HCT116 (cell line): Measurements from ENCODE around the gene LRBA. TPM values are rescaled to one million over a fixed set of nuclear protein-coding genes. Genes with fewer than 3 reads are reported as not detected.

ENCODE experiments used
- ATAC-seq: fragments of 200-7000 bp; cut with Tn5 transposase; 2 replicates; pipeline ENCODE4 v1.9.1; 2020; ENCODE audit warnings: mild to moderate bottlenecking, moderate library complexity
- BruUV-seq: library from RNA; stranded (reverse); fragments of 400-500 nt; replicated peaks from 2 replicates; lab custom pipeline; 2021; lab: Mats Ljungman, UMichigan
- CTCF ChIA-PET: fragments of 300-600 bp; sonication (Branson Sonifier 250); formaldehyde crosslinking; loops from one replicate; lab custom pipeline; 2021; ENCODE audit warnings: antibody characterized with exemption; lab: Charles Lee
- POLR2A ChIA-PET: fragments of 300-600, 350-600 bp; sonication (Branson Sonifier 250); formaldehyde crosslinking; loops from one replicate; lab custom pipeline; 2021; ENCODE audit warnings: antibody characterized with exemption; lab: Charles Lee
- RAD21 ChIA-PET, 2 experiments: fragments of 300-600 bp; sonication (Branson Sonifier 250); formaldehyde crosslinking; loops; one replicate each; lab custom pipeline; 2023; ENCODE audit warnings: low total read pairs in 2 of 2; ENCODE audit not compliant: uncharacterized antibody in 2 of 2, unreplicated experiment in 2 of 2, low non-redundant PET in 1 of 2; lab: Charles Lee
- DNase-seq: peaks from one replicate; pipeline ENCODE4 v3.0.0-alpha.2; 2010; ENCODE audit warnings: low read depth, low spot score
- H2AFZ ChIP-seq: fragments of 200-600 bp; shearing (Covaris generic), sonication (generic); 2 replicates; pipeline ENCODE4 v1.6.1; 2017; ENCODE audit warnings: low read depth, mixed run types, mixed read lengths, antibody characterized with exemption, low read length; ENCODE audit not compliant: poor library complexity, severe bottlenecking
- H3K27ac ChIP-seq: 2 replicates; pipeline ENCODE4 v1.5.1; 2012; ENCODE audit warnings: low read depth, low read length
- H3K27me3 ChIP-seq: fragments of 200-600 bp; sonication (generic); 2 replicates; pipeline ENCODE4 v1.6.1; 2016; ENCODE audit warnings: mixed run types, low read length, mixed read lengths; ENCODE audit not compliant: insufficient read depth
- H3K36me3 ChIP-seq, 2 experiments: fragments of 200-500 bp in 1 of 2; fragments of 200-600 bp in 1 of 2; sonication (Bioruptor generic) in 1 of 2; sonication (generic) in 1 of 2; 2 replicates each; pipeline versions ENCODE4 v1.5.1 to v1.6.1; 2014 to 2016; ENCODE audit warnings: low read length in 2 of 2, inconsistent platforms in 1 of 2, mixed read lengths in 1 of 2, mixed run types in 1 of 2; ENCODE audit not compliant: insufficient read depth in 2 of 2, control insufficient read depth in 1 of 2
- H3K4me1 ChIP-seq, 2 experiments: fragments of 200-600 bp in 1 of 2; sonication (generic) in 1 of 2; 2 replicates each; pipeline versions ENCODE4 v1.5.1 to v1.6.1; 2012 to 2017; ENCODE audit warnings: low read length in 2 of 2, inconsistent platforms in 1 of 2, mild to moderate bottlenecking in 1 of 2, mixed read lengths in 1 of 2, mixed run types in 1 of 2, moderate library complexity in 1 of 2; ENCODE audit not compliant: insufficient read depth in 2 of 2, control insufficient read depth in 1 of 2
- H3K4me2 ChIP-seq: fragments of 200-600 bp; sonication (generic); 2 replicates; pipeline ENCODE4 v1.6.1; 2017; ENCODE audit warnings: mixed run types, low read length, mixed read lengths
- H3K4me3 ChIP-seq, 2 experiments: fragments of 200-600 bp in 1 of 2; sonication (generic) in 1 of 2; replicated peaks in 1 of 2; 2 replicates each; pipeline ENCODE4 v1.5.1; 2011 to 2016; ENCODE audit warnings: low read length in 2 of 2, control low read depth in 1 of 2, low read depth in 1 of 2, mild to moderate bottlenecking in 1 of 2, mixed read lengths in 1 of 2, mixed run types in 1 of 2
- H3K79me2 ChIP-seq: fragments of 200-600 bp; sonication (generic); 2 replicates; pipeline ENCODE4 v1.6.1; 2017; ENCODE audit warnings: mild to moderate bottlenecking, mixed run types, low read length, moderate library complexity, mixed read lengths; ENCODE audit not compliant: insufficient read depth
- H3K9ac ChIP-seq: fragments of 200-600 bp; sonication (generic); 2 replicates; pipeline ENCODE4 v1.6.1; 2016; ENCODE audit warnings: low read length, mixed read lengths
- H3K9me2 ChIP-seq: fragments of 200-600 bp; sonication (generic), shearing (Covaris generic); 2 replicates; pipeline ENCODE4 v1.6.1; 2017; ENCODE audit warnings: mixed run types, mild to moderate bottlenecking, moderate library complexity; ENCODE audit not compliant: insufficient read depth
- H3K9me3 ChIP-seq, 2 experiments: fragments of 200-500 bp in 1 of 2; fragments of 200-600 bp in 1 of 2; sonication (Bioruptor generic) in 1 of 2; sonication (generic) in 1 of 2; 2 replicates each; pipeline ENCODE4 v1.6.1; 2014 to 2017; ENCODE audit warnings: low read length in 2 of 2, mixed read lengths in 2 of 2, inconsistent platforms in 1 of 2, low read depth in 1 of 2, mild to moderate bottlenecking in 1 of 2, mixed run types in 1 of 2, moderate library complexity in 1 of 2; ENCODE audit not compliant: control insufficient read depth in 1 of 2, insufficient read depth in 1 of 2
- H4K20me1 ChIP-seq: fragments of 200-600 bp; sonication (generic), shearing (Covaris generic); 2 replicates; pipeline ENCODE4 v1.6.1; 2017; ENCODE audit warnings: mixed run types, mild to moderate bottlenecking, moderate library complexity; ENCODE audit not compliant: insufficient read depth
- CBX3 ChIP-seq: IDR thresholded peaks from 2 replicates; pipeline ENCODE4 v1.6.1; 2012; ENCODE audit warnings: low read depth
- CTCF ChIP-seq, 3 experiments: fragments of 200-600 bp in 1 of 3; sonication (generic) in 1 of 3; IDR thresholded peaks in 2 of 3; conservative IDR thresholded peaks in 1 of 3; 2 replicates each; pipeline ENCODE4 v1.5.1; 2012 to 2017; ENCODE audit warnings: low read depth in 2 of 3, low read length in 2 of 3, antibody characterized with exemption in 1 of 3, borderline replicate concordance in 1 of 3, control low read depth in 1 of 3, mild to moderate bottlenecking in 1 of 3, mixed read lengths in 1 of 3, mixed run types in 1 of 3, moderate library complexity in 1 of 3; ENCODE audit not compliant: insufficient read depth in 1 of 3
- EGR1 ChIP-seq: IDR thresholded peaks from 2 replicates; pipeline ENCODE4 v1.6.1; 2012; ENCODE audit warnings: low read depth
- ELF1 ChIP-seq: IDR thresholded peaks from 2 replicates; pipeline ENCODE4 v1.6.1; 2012; ENCODE audit warnings: low read depth, borderline replicate concordance
- EZH2 ChIP-seq: fragments of 200-600 bp; sonication (generic); IDR thresholded peaks from 2 replicates; pipeline ENCODE4 v1.6.1; 2017; ENCODE audit warnings: antibody characterized with exemption, mixed run types
- EZH2phosphoT487 ChIP-seq: fragments of 200-600 bp; IDR thresholded peaks from 2 replicates; pipeline ENCODE4 v1.6.1; 2018; ENCODE audit warnings: antibody characterized with exemption, borderline replicate concordance
- FOSL1 ChIP-seq: IDR thresholded peaks from 2 replicates; pipeline ENCODE4 v1.6.1; 2012; ENCODE audit warnings: low read depth
- JUND ChIP-seq: IDR thresholded peaks from 2 replicates; pipeline ENCODE4 v1.6.1; 2012
- POLR2AphosphoS5 ChIP-seq: IDR thresholded peaks from 2 replicates; pipeline ENCODE4 v1.6.1; 2011; ENCODE audit warnings: mild to moderate bottlenecking, low read depth, low read length, moderate library complexity
- RAD21 ChIP-seq: IDR thresholded peaks from 2 replicates; pipeline ENCODE4 v1.6.1; 2012; ENCODE audit warnings: low read depth, mild to moderate bottlenecking
- REST ChIP-seq: IDR thresholded peaks from 2 replicates; pipeline ENCODE4 v1.6.1; 2012; ENCODE audit warnings: low read depth
- SIN3A ChIP-seq: IDR thresholded peaks from 2 replicates; pipeline ENCODE4 v1.6.1; 2012; ENCODE audit warnings: low read depth
- SRF ChIP-seq: IDR thresholded peaks from 2 replicates; pipeline ENCODE4 v1.6.1; 2012; ENCODE audit warnings: low read depth
- TCF7L2 ChIP-seq: IDR thresholded peaks from 2 replicates; pipeline ENCODE4 v1.7.0; 2011; ENCODE audit warnings: borderline replicate concordance, inconsistent platforms; ENCODE audit not compliant: insufficient read depth, insufficient read length; ENCODE audit errors: extremely low read depth
- YY1 ChIP-seq: IDR thresholded peaks from 2 replicates; pipeline ENCODE4 v1.6.1; 2011; ENCODE audit warnings: low read length, low read depth, moderate library complexity, mild to moderate bottlenecking; ENCODE audit not compliant: insufficient replicate concordance; ENCODE audit errors: extremely low read depth
- ZFX ChIP-seq: fragments of 450-650 bp; IDR thresholded peaks from 2 replicates; pipeline ENCODE4 v1.6.1; 2017
- ZNF274 ChIP-seq: fragments of 200-500 bp; sonication (Bioruptor generic); IDR thresholded peaks from 2 replicates; pipeline ENCODE4 v1.6.1; 2014; ENCODE audit warnings: mild to moderate bottlenecking, low read depth, low read length, inconsistent platforms
- intact Hi-C: fragments of 100-400 bp; cut with micrococcal nuclease; formaldehyde crosslinking; loops from 2 replicates; pipeline ENCODE4 v1.10.0; 2022
- total RNA-seq: library from RNA; stranded (reverse); gene quantifications from one replicate; pipeline ENCODE4 v1.2.1, GENCODE V29; 2021; ENCODE audit not compliant: unreplicated experiment
- TF ChIP-seq, protein P1 (sequence below): IDR thresholded peaks from 2 replicates; pipeline ENCODE4 v1.6.1; 2012
- TF ChIP-seq, protein P2 (sequence below): IDR thresholded peaks from 2 replicates; pipeline ENCODE4 v1.6.1; 2012

LRBA gene
- total RNA-seq, 1 experiment from 2014 or later, result 79.8 TPM

DNA sequence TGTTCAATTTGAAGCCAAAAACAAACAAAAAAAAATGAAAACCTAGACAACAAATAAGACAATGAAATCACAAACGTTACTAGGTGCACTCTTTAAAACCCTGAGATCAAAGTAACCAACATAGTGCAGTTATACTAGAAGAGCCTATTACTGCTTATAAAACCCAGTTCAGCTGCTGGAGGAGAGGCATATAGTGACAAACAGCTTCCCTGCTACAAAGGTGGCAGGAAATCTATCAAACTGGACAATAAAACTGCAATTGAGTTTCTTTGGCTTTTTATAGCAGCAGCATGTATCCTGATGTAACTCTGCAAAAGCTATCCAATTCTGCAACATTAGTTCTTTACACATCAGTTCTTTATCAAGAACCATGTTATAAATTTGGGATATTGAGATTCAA is 155.6 kb downstream of the LRBA start (continued):
- no peak for TF ChIP-seq RAD21
- TF ChIP-seq, protein P1, sequence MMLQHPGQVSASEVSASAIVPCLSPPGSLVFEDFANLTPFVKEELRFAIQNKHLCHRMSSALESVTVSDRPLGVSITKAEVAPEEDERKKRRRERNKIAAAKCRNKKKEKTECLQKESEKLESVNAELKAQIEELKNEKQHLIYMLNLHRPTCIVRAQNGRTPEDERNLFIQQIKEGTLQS, result no peak
- no peak for TF ChIP-seq TCF7L2

GRCh38 chr4:150855981-150856510 is 159.0 kb downstream of the LRBA start:
- ChIA-PET POLR2A (no interaction called here), CTCF (interaction anchor here (2.1 kb wide), 1 partner anchor 11 kb away, joined by 11 read pairs; no protein-coding TSS in a partner anchor), RAD21 (no interaction called here)
- no peak overlapping the region for H3K4me3 ChIP-seq
- no peaks in the 10 kb centered on the region for H3K79me2 ChIP-seq
- H3K27ac ChIP-seq, result no peak overlapping the region
- peaks cover 5 to 11% of the 10 kb centered on the region in 2 experiments; a peak in 3 of 4 replicates for H3K36me3 ChIP-seq
- no TSS peak for BruUV-seq
- ATAC-seq (no peak), DNase-seq (no peak)
- 0 out of 2 replicates have a peak, but pooled peaks cover 3% of the 10 kb centered on the region for H4K20me1 ChIP-seq
- H3K9ac ChIP-seq, result no peak overlapping the region
- TF ChIP-seq FOSL1 (no peak), REST (no peak), RAD21 (no peak), EZH2phosphoT487 (no peak), ZFX (no peak), EZH2 (no peak), CTCF (IDR thresholded peaks at IDR 0.05 in 2 of 3, conservative IDR thresholded peaks at IDR 0.05 in 1 of 3; ENCODE audit: borderline replicate concordance in 1 of 3, insufficient read depth in 1 of 3, low read depth in 2 of 3, low read length in 2 of 3) (no peak), POLR2AphosphoS5 (no peak), ELF1 (no peak), JUND (no peak), ZNF274 (no peak), SRF (no peak), SIN3A (no peak), YY1 (no peak), CBX3 (no peak), TCF7L2 (no peak), EGR1 (no peak)
- TF ChIP-seq, protein P2, sequence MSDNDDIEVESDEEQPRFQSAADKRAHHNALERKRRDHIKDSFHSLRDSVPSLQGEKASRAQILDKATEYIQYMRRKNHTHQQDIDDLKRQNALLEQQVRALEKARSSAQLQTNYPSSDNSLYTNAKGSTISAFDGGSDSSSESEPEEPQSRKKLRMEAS, result no peak
- TF ChIP-seq, protein P1, result no peak
- no peak overlapping the region for H2AFZ ChIP-seq
- no peaks in the 10 kb centered on the region for H3K9me3 ChIP-seq
- intact Hi-C loops, result no loop called here
- no peak overlapping the region for H3K4me2 ChIP-seq
- H3K9me2 ChIP-seq, result no peaks in the 10 kb centered on the region
- no peaks in the 10 kb centered on the region for H3K4me1 ChIP-seq
- no peaks in the 10 kb centered on the region for H3K27me3 ChIP-seq
